Activated T-cell treated with anti-CD3 and anti-CD28 coated beads, Interleukin-2, amount 50 U/mL, for 24 hours (primary cell): ENCODE measurements around the gene SHC3.
"Not testable (repeated sequence)": the region's sequence is repeated elsewhere in the genome, so short reads cannot be mapped to it uniquely, and the experiment has no call there.

ENCODE experiments used
- DNase-seq: peaks from one replicate; pipeline ENCODE4 v3.0.0-alpha.2; 2020
- H3K27ac Mint-ChIP-seq: 2 replicates; pipeline ENCODE4 v1.8.0; 2020; ENCODE audit warnings: mild to moderate bottlenecking, mixed read lengths
- H3K27me3 Mint-ChIP-seq: 2 replicates; pipeline ENCODE4 v1.8.0; 2020; ENCODE audit warnings: mixed read lengths
- H3K36me3 Mint-ChIP-seq: 2 replicates; pipeline ENCODE4 v1.8.0; 2020; ENCODE audit warnings: low read depth, mixed read lengths
- H3K4me1 Mint-ChIP-seq: 2 replicates; pipeline ENCODE4 v1.8.0; 2020; ENCODE audit warnings: low read depth, mixed read lengths
- H3K4me3 Mint-ChIP-seq: 2 replicates; pipeline ENCODE4 v1.8.0; 2020; ENCODE audit warnings: mild to moderate bottlenecking, moderate library complexity, mixed read lengths
- H3K9me3 Mint-ChIP-seq: 2 replicates; pipeline ENCODE4 v1.8.0; 2020; ENCODE audit warnings: mixed read lengths

The SHC3 gene, protein sequence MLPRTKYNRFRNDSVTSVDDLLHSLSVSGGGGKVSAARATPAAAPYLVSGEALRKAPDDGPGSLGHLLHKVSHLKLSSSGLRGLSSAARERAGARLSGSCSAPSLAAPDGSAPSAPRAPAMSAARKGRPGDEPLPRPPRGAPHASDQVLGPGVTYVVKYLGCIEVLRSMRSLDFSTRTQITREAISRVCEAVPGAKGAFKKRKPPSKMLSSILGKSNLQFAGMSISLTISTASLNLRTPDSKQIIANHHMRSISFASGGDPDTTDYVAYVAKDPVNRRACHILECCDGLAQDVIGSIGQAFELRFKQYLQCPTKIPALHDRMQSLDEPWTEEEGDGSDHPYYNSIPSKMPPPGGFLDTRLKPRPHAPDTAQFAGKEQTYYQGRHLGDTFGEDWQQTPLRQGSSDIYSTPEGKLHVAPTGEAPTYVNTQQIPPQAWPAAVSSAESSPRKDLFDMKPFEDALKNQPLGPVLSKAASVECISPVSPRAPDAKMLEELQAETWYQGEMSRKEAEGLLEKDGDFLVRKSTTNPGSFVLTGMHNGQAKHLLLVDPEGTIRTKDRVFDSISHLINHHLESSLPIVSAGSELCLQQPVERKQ

DNA sequence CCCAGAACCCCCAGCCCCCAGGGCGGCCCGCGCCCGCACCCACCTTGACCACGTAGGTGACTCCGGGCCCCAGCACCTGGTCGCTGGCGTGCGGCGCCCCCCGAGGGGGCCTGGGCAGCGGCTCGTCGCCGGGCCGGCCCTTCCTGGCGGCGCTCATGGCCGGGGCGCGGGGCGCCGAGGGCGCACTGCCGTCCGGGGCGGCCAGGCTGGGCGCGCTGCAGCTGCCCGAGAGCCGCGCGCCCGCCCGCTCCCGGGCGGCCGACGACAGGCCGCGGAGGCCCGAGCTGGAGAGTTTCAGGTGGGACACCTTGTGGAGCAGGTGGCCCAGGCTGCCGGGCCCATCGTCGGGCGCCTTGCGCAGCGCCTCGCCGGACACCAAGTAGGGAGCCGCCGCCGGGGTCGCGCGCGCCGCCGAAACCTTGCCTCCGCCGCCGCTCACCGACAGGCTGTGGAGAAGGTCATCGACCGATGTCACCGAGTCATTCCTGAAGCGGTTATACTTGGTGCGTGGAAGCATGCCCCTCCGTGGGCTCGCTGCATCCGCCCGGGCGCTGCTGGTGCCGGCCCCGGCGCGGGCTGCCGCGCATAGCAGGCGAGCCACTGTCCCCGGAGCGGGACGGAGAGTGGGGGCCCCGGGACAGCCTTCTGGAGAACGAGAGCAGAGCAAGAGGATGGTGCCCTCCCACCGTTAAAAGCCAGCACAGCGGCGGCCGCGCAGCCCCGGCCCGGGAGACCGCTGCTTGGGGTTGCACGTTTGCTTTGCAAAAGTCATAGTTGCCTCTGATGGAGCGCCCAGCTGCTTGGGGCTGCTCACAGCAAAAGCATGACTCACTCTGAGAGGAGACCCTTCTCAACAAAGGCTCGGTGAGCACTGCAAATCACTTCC lies at the start of gene SHC3:
TSS of gene SHC3 (minus strand) at position 875 of the 886 bp plus-strand sequence. CDS start at position 517, 358 bp downstream.
- Mint-ChIP-seq H3K36me3 (no peaks in the 10 kb centered on the region), H3K4me3 (peak within 1 kb of the TSS; percentile 30), H3K4me1 (peaks cover 22% of the 10 kb centered on the region), H3K27ac (peak within 1 kb of the TSS; percentile 39), H3K9me3 (no peaks in the 10 kb centered on the region), H3K27me3 (peaks cover 81% of the 10 kb centered on the region)
- peak; percentile 37 for DNase-seq

DNA sequence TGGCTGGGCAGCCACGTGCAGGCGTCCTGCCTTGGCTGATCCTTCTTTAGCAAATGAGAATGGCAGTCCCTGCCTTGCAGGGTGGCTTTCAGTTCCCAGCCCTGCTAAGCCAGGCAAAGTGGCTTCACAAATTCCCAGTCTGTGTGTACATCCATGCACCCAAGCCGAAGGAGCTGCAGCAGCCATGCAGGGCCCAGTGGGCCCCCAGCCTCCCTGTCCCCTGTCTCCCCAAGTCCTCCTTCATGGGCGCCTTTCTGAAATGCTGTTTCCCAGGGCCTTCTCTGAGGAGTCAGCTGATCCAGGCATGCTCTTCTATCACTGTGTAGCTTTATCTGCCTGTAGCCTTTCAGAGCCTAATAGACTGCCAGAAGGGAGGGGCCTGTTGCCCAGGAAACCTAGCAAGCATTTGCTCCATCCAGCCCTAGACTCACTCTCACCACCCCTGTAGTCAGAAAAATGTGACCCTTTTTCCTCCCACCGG lies 47.4 kb upstream of the SHC3 start:
- peaks cover 58% of the 10 kb centered on the region for H3K27me3 Mint-ChIP-seq
- DNase-seq, result no peak

DNA sequence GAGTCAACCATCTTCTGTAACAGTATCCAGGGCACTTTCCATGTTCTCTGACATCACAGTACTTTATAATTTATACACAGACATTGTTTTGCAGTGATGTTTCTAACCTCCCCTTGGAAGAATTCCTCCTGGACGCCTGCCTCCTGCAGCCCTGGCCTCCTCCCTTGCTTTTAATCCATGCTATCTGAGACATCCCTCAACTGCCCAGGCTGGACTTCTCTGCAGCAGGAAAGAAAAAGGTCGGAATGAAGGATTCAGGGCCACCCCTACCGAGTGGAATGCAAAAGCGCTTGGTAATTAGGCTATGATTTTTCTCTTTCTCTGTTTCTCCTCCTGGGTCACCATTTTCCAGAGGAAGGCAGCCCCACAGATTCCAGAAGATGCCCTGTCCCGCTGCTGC lies 47.0 kb upstream of the SHC3 start:
- Mint-ChIP-seq H3K36me3 (no peaks in the 10 kb centered on the region), H3K9me3 (no peaks in the 10 kb centered on the region), H3K4me3 (no peak overlapping the region), H3K27ac (no peak overlapping the region), H3K27me3 (peaks cover 55% of the 10 kb centered on the region), H3K4me1 (no peaks in the 10 kb centered on the region)
- DNase-seq, result no peak

More for the DNA sequence above, 47.4 kb upstream of the SHC3 start:
- Mint-ChIP-seq H3K4me1 (no peaks in the 10 kb centered on the region), H3K4me3 (no peak overlapping the region), H3K9me3 (no peaks in the 10 kb centered on the region), H3K27ac (no peak overlapping the region), H3K36me3 (no peaks in the 10 kb centered on the region)

DNA sequence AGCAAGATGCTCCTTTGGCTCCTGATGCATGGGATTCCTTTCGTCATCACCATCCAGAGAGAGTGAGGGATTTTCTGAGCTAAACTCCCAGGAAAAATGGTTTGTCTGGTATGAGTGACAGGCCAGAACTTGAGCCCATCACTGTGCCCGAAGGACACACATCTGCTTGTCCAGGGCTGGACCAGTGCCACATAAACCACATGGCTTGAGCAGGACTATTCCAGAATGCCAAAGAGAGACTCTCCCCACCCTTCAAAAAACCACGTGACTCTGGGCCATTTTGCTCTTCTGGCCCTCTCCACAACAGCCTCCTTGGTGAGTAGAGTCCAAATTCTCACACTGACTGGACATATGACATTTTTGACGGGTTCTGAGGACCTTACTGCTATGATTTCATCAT lies 46.4 kb upstream of the SHC3 start:
- DNase-seq, result no peak
- Mint-ChIP-seq H3K9me3 (no peaks in the 10 kb centered on the region), H3K27ac (no peak overlapping the region), H3K36me3 (no peaks in the 10 kb centered on the region), H3K4me1 (no peaks in the 10 kb centered on the region), H3K4me3 (no peak overlapping the region), H3K27me3 (peaks cover 53% of the 10 kb centered on the region)

DNA sequence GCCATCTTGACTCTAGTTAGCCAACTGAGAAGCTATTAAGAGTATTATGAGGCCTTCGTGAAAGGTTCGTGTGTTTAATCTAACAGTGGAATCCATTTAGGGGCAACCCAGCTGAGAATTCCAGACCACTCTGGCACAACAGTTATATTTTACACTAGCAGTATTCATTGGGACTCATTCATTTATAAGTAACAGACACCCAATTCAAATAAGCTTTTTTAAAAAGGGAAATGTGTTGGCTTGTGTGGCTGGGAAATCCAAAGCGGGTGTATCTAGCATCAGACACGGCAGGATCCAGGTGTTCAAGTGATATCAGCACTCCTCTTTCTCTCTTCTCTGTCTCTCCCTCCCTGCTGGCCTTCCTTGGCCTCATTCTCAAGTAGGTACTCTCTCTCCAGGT lies 46.0 kb upstream of the SHC3 start:
- no peak for DNase-seq
- Mint-ChIP-seq H3K4me1 (no peaks in the 10 kb centered on the region), H3K36me3 (no peaks in the 10 kb centered on the region), H3K27ac (no peak overlapping the region), H3K9me3 (no peaks in the 10 kb centered on the region), H3K4me3 (no peak overlapping the region), H3K27me3 (peaks cover 49% of the 10 kb centered on the region)

DNA sequence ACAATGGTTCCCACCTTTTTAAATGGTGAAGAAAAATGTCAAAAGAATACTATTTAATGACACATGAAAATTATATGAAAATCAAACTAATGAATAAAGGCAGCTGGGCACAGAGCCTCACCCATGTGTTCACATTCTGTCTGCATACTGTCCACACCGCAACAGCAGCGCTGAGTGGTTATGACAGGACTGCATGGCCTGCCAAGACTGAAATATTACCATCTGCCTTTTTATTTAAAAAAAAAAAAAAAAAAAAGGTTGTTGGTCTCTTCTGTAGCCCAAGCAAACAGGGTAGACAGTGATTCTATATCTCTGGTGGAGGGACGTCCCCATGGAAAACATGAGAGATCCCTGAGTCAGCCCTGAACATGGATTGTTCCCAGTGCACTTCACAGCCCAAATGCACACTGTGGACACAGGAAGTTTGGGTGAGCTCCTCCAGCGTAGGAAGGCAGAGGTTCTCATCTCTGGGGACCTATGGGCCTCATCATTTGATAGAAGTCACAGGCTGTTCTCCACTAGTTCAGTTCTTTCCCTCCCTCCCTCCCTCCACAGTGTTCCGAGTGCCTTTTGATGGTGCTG lies 44.9 kb upstream of the SHC3 start:
- no peak overlapping the region for H3K4me3 Mint-ChIP-seq
- no peaks in the 10 kb centered on the region for H3K36me3 Mint-ChIP-seq
- no peaks in the 10 kb centered on the region for H3K4me1 Mint-ChIP-seq
- DNase-seq, result no peak
- H3K9me3 Mint-ChIP-seq, result no peaks in the 10 kb centered on the region
- no peak overlapping the region for H3K27ac Mint-ChIP-seq
- H3K27me3 Mint-ChIP-seq, result peaks cover 42% of the 10 kb centered on the region

DNA sequence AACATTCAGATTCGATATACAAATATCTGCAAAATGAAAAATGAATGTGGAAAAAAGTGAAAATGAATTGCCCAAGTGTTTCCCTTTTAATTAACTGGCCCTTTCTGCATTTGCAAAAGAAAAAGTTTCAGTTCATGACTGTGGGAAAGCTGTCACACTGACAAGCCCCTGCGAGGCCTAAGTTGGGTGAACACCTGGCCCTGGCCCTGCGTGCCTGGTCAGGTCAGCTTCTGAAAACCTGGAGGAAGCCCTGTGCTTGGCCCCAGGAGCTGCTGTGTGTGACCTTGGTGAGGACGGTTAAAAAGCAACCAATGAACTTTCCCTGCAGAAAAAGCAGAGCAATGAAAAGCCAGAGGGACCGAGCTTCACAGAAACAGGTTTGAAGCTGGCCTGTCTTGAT lies 41.0 kb upstream of the SHC3 start:
- Mint-ChIP-seq H3K36me3 (no peaks in the 10 kb centered on the region), H3K4me3 (no peak overlapping the region), H3K4me1 (no peaks in the 10 kb centered on the region), H3K27me3 (peaks cover 18% of the 10 kb centered on the region), H3K27ac (no peak overlapping the region), H3K9me3 (no peaks in the 10 kb centered on the region)
- no peak for DNase-seq

DNA sequence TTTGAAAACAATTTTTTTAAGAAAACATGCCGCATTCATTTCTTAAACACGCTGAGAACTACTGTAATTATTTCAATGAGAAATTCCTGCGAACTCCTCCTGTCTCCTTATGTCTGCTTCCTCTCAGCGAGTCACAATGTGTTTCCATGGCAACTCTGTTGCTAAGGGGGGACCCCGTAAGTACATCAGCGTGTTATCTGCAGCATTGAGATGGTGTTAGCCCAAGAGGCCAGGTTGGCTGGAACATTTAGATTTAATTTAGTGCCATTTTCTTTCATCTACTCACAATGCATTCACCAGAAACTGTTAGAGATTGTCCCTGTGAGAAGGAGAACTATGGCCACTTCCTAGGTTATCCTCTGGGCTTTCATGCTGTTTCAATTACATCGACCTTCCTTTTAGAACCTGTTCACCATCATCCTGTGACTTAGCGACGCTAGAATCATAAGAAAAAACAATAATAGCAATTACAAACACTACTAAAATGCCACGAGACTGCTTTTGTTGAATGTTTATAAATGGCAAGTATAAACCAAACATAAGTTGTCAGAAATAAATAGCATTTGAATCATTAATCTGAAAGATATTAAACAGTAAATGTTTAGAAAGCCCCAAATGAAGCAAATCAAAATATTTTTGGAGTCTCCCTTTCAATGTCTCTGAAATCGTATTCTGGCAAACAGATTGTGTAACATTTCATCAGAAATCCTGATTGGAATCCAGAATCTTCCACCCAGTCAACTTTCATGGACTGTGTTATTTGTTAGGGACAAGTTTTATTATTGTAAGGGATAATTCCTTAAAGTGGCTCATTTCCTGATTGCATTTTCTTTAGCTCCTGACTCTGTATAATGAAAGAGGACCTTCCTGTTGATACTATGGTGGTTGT lies 39.7 kb upstream of the SHC3 start:
- H3K4me1 Mint-ChIP-seq, result no peaks in the 10 kb centered on the region
- no peak for DNase-seq
- no peak overlapping the region for H3K4me3 Mint-ChIP-seq
- H3K36me3 Mint-ChIP-seq, result no peaks in the 10 kb centered on the region
- no peaks in the 10 kb centered on the region for H3K9me3 Mint-ChIP-seq
- H3K27ac Mint-ChIP-seq, result no peak overlapping the region
- peaks cover 13% of the 10 kb centered on the region for H3K27me3 Mint-ChIP-seq

DNA sequence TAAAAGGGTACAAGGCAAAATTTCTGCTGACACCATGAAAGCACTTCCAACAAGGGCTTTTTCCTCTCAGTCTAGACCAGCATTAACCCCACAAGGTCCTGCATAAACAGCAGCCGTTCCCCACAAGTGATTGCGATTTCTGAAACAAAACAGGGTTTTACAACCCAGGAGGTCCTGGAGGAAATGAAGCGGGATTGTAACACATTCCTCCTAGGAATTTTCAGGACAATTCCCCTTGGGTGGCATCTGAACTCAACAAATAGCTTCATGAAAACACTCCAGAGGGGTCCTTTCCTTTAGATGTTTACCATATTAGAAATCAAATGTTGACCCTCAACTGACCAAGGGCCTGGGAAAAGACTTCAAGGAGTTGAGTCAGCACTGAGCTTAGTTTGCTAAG lies 36.7 kb upstream of the SHC3 start:
- no peaks in the 10 kb centered on the region for H3K9me3 Mint-ChIP-seq
- no peak overlapping the region for H3K4me3 Mint-ChIP-seq

DNA sequence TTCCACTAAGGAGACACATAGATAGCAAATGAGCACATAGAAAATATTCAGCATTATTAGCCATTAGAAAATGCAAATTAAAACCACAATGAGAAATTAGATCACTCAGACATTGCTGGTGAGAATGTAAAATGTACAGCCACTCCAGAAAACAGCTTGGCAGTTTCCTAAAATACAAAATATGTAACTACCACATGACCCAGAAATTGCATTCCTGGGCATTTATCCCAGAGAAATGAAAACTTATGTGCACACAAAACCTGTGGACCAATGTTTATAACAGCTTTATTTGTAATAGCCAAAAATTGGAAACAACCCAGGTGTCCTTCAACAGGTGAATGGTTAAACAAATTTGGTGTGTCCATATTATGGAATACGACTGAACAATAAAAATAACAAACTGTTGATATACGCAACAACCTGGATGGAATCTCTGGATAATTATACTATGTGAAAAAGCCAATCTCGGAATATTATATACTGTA lies 34.8 kb upstream of the SHC3 start:
- Mint-ChIP-seq H3K36me3 (no peaks in the 10 kb centered on the region), H3K27ac (no peak overlapping the region), H3K4me1 (no peaks in the 10 kb centered on the region), H3K4me3 (no peak overlapping the region), H3K9me3 (no peaks in the 10 kb centered on the region), H3K27me3 (peaks cover 9% of the 10 kb centered on the region)
- no peak for DNase-seq

More for the DNA sequence above, 36.7 kb upstream of the SHC3 start:
- H3K36me3 Mint-ChIP-seq, result no peaks in the 10 kb centered on the region
- peaks cover 9% of the 10 kb centered on the region for H3K27me3 Mint-ChIP-seq
- no peak for DNase-seq
- no peaks in the 10 kb centered on the region for H3K4me1 Mint-ChIP-seq
- no peak overlapping the region for H3K27ac Mint-ChIP-seq

DNA sequence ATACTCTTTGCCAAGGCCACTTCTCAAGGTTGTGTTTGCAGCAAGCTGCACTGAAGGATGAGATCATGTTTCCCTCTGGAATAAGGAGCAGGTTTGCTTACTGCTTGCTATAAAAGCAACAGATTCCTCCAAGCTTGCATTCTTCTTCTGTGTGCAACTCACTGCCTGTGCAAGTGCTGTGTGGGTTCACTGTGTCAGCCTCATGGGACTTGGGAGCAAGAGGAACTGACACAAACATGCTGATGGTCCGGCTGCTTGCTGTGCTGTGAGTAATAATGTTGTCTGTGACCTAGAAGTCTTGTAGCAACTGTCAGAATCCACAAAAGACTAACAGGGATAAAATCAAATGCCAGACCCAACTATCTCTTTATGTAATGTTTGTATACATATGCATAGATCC lies 33.6 kb upstream of the SHC3 start:
- no peak for DNase-seq
- H3K27ac Mint-ChIP-seq, result no peak overlapping the region

DNA sequence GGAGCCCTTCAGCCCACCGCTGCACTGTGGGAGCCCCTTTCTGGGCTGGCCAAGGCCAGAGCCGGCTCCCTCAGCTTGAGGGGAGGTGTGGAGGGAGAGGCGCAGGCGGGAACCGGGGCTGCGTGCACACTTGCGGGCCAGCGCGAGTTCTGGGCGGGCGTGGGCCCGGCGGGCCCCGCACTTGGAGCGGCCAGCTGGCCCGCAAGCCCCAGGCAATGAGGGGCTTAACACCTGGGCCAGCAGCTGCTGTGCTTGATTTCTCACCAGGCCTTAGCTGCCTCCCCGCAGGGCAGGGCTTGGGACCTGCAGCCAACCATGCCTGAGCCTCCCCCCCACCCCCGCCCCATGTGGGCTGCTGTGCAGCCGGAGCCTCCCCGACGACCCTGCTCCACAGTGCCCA lies 30.7 kb upstream of the SHC3 start:
- H3K36me3 Mint-ChIP-seq, H3K27ac Mint-ChIP-seq, H3K4me1 Mint-ChIP-seq, DNase-seq, H3K27me3 Mint-ChIP-seq, H3K9me3 Mint-ChIP-seq, H3K4me3 Mint-ChIP-seq: not testable (repeated sequence)

More for the DNA sequence above, 33.6 kb upstream of the SHC3 start:
- H3K4me1 Mint-ChIP-seq, result no peaks in the 10 kb centered on the region
- no peaks in the 10 kb centered on the region for H3K9me3 Mint-ChIP-seq
- no peak overlapping the region for H3K4me3 Mint-ChIP-seq
- peaks cover 9% of the 10 kb centered on the region for H3K27me3 Mint-ChIP-seq
- H3K36me3 Mint-ChIP-seq, result no peaks in the 10 kb centered on the region

DNA sequence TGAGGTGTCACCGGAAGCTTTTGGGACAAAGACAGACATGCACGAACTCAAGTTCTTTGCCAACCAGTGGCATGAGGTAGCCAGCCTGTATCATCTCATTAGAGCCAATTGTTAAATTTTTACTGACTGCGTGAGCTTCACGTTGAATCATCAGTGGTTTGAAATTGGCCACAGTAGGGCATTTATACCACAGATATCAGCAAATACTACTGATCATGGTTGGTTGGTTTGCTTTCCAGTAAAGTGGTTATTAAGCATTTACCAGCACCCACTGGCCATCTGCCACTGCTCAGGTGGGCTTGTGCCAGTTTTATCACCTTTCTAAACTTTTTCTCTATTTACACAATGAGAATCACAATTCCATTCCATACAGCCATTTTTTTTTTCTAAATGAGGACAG lies 28.4 kb upstream of the SHC3 start:
- Mint-ChIP-seq H3K9me3 (peaks cover 13% of the 10 kb centered on the region), H3K36me3 (no peaks in the 10 kb centered on the region), H3K27me3 (no peaks in the 10 kb centered on the region), H3K4me3 (no peak overlapping the region), H3K27ac (no peak overlapping the region), H3K4me1 (no peaks in the 10 kb centered on the region)
- no peak for DNase-seq
